K562 (cell line): Measurements from ENCODE around the gene CD82. TPM values are rescaled to one million over a fixed set of nuclear protein-coding genes. Genes with fewer than 3 reads are reported as not detected.

ENCODE experiments used
- ARID2 ChIP-seq: fragments of 450-650 bp; IDR thresholded peaks from 2 replicates; pipeline ENCODE4 v1.6.1; 2017; ENCODE audit warnings: antibody characterized with exemption, mild to moderate bottlenecking
- CTCFL ChIP-seq: IDR thresholded peaks from 2 replicates; pipeline ENCODE4 v1.6.1; 2011; ENCODE audit warnings: borderline replicate concordance, low read depth, mild to moderate bottlenecking, moderate library complexity, low read length; ENCODE audit not compliant: insufficient read depth, poor library complexity, severe bottlenecking
- FOXM1 ChIP-seq, 2 experiments: fragments of 450-650 bp in 1 of 2; sonication (generic) in 1 of 2; formaldehyde crosslinking in 1 of 2; IDR thresholded peaks; 2 replicates each; pipeline versions ENCODE4 v1.6.1 to v1.9.0; 2017 to 2022; ENCODE audit warnings: low read depth in 2 of 2, mild to moderate bottlenecking in 2 of 2, missing genetic modification reagents in 1 of 2, moderate library complexity in 1 of 2
- HINFP ChIP-seq: fragments of 450-650 bp; conservative IDR thresholded peaks from 2 replicates; pipeline ENCODE4 v1.6.1; 2016; ENCODE audit warnings: missing genetic modification characterization, low read depth, mild to moderate bottlenecking, control low read depth, missing compliant biosample characterization
- HNRNPL ChIP-seq: fragments of 200-400 bp; formaldehyde crosslinking; IDR thresholded peaks from 2 replicates; pipeline ENCODE4 v1.6.1; 2017; ENCODE audit warnings: low read depth, mild to moderate bottlenecking, low read length
- ID3 ChIP-seq, 2 experiments: fragments of 250-450 bp in 1 of 2; fragments of 450-650 bp in 1 of 2; sonication (Bioruptor Pico) in 1 of 2; IDR thresholded peaks; 2 replicates each; pipeline versions ENCODE4 v1.6.1 to v1.8.0; 2016 to 2021; ENCODE audit warnings: mild to moderate bottlenecking in 2 of 2, moderate library complexity in 2 of 2, missing compliant biosample characterization in 1 of 2, missing genetic modification characterization in 1 of 2
- JUND ChIP-seq, 2 experiments: IDR thresholded peaks; 2 replicates in 1 of 2; 3 replicates in 1 of 2; pipeline ENCODE4 v1.6.1; 2011; ENCODE audit warnings: borderline replicate concordance in 2 of 2, low read depth in 2 of 2, low read length in 2 of 2, improper control_type of control experiment in 1 of 2, missing biosample characterization in 1 of 2, missing genetic modification characterization in 1 of 2, missing genetic modification reagents in 1 of 2
- MXD1 ChIP-seq: fragments of 250-450 bp; sonication (Bioruptor Pico); IDR thresholded peaks from 2 replicates; pipeline ENCODE4 v1.8.0; 2021; ENCODE audit warnings: borderline replicate concordance, mild to moderate bottlenecking, moderate library complexity; ENCODE audit not compliant: poor library complexity, severe bottlenecking
- NUFIP1 ChIP-seq: fragments of 450-650 bp; IDR thresholded peaks from 2 replicates; pipeline ENCODE4 v1.6.1; 2018; ENCODE audit not compliant: partially characterized antibody
- POLR2A ChIP-seq: fragments of 450-650 bp; conservative IDR thresholded peaks from 2 replicates; pipeline ENCODE4 v1.6.1; 2016
- PRPF4 ChIP-seq: fragments of 200-400 bp; formaldehyde crosslinking; IDR thresholded peaks from one replicate; pipeline ENCODE4 v1.6.1; 2017; ENCODE audit warnings: low read length, low read depth, mild to moderate bottlenecking; ENCODE audit not compliant: insufficient read depth, poor library complexity, severe bottlenecking
- SIN3A ChIP-seq, 2 experiments: fragments of 150-350 bp in 1 of 2; IDR thresholded peaks; 2 replicates each; pipeline ENCODE4 v1.6.1; 2011 to 2016; ENCODE audit warnings: borderline replicate concordance in 2 of 2, low read depth in 2 of 2, low read length in 2 of 2, mild to moderate bottlenecking in 2 of 2, moderate library complexity in 2 of 2; ENCODE audit not compliant: control insufficient read depth in 1 of 2
- SRSF1 ChIP-seq: fragments of 200-400 bp; formaldehyde crosslinking; IDR thresholded peaks from 2 replicates; pipeline ENCODE4 v1.6.1; 2017; ENCODE audit warnings: mild to moderate bottlenecking, low read depth, low read length, moderate library complexity
- TRIM28 ChIP-seq: fragments of 450-650 bp; IDR thresholded peaks from 2 replicates; pipeline ENCODE4 v1.6.1; 2017
- TSC22D4 ChIP-seq: fragments of 450-650 bp; IDR thresholded peaks from 2 replicates; pipeline ENCODE4 v1.6.1; 2016; ENCODE audit warnings: missing genetic modification characterization, missing biosample characterization, control low read depth
- ZBTB34 ChIP-seq: fragments of 250-450 bp; sonication (Bioruptor Pico); IDR thresholded peaks from 2 replicates; pipeline ENCODE4 v1.8.0; 2021; ENCODE audit warnings: mild to moderate bottlenecking, moderate library complexity
- ZNF408 ChIP-seq: fragments of 250-450 bp; sonication (Bioruptor Pico); IDR thresholded peaks from 2 replicates; pipeline ENCODE4 v1.4.0; 2020; ENCODE audit warnings: low read depth, mild to moderate bottlenecking, moderate library complexity
- ZNF668 ChIP-seq: fragments of 250-450 bp; sonication (Bioruptor Pico); IDR thresholded peaks from 2 replicates; pipeline ENCODE4 v1.8.0; 2022; ENCODE audit warnings: mild to moderate bottlenecking, inconsistent platforms
- ZNF696 ChIP-seq: fragments of 250-450 bp; sonication (Bioruptor Pico); conservative IDR thresholded peaks from 2 replicates; pipeline ENCODE4 v1.4.0; 2020; ENCODE audit warnings: mild to moderate bottlenecking, moderate library complexity
- ZNF707 ChIP-seq: fragments of 250-450 bp; sonication (Bioruptor Pico); conservative IDR thresholded peaks from 2 replicates; pipeline ENCODE4 v1.8.0; 2022; ENCODE audit warnings: inconsistent platforms, mild to moderate bottlenecking, moderate library complexity
- polyA plus RNA-seq, 8 experiments: library from polyadenylated mRNA; depleted of rRNA in 4 of 8; stranded (reverse) in 5 of 8; unstranded in 3 of 8; fragments of >200 nt; fragmentation: Nextera tagmentation in 2 of 8; fragmentation: Illumina TruSeq in 1 of 8; extraction: Ambion mirVana in 2 of 8; extraction: Trizol in 1 of 8; gene quantifications; 2 replicates each; pipeline versions ENCODE4 v1.2.1 to v1.2.3, GENCODE V29; 2011 to 2014; ENCODE audit warnings: inconsistent platforms in 1 of 8, missing spikeins in 1 of 8
- total RNA-seq, 7 experiments: library from RNA; depleted of rRNA in 6 of 7; stranded (reverse); fragments of >200 nt in 6 of 7; fragmentation: Illumina TruSeq in 2 of 7; extraction: Trizol in 2 of 7; gene quantifications; 2 replicates each; pipeline versions ENCODE4 v1.2.1 to v1.2.3, GENCODE V29; 2011 to 2021; ENCODE audit warnings: low replicate concordance in 1 of 7

CD82 gene
- total and polyA plus RNA-seq, 9 of the 15 experiments (the other 6 are each of a cell fraction or from before 2014, with no cell fraction given) = 0.27 to 9.4 (median 3.0) TPM

GRCh38 chr11:44530413-44531115, 34.9 kb upstream of the CD82 start (continued):
- TF ChIP-seq POLR2A = peak; percentile 74
- TF ChIP-seq ZNF668 (CRISPR knock-in tag) = no peak
- no peak for TF ChIP-seq MXD1 (CRISPR knock-in tag)
- TF ChIP-seq HINFP (tag) = 0 out of 2 replicates have a peak, but pooled peaks have one; percentile 38
- TF ChIP-seq SIN3A (IDR thresholded peaks at IDR 0.05; ENCODE audit: borderline replicate concordance in 2 of 2, control insufficient read depth in 1 of 2, low read depth in 2 of 2, low read length in 2 of 2) = no peak
- TF ChIP-seq ZNF707 = no peak
- TF ChIP-seq ZNF696 (CRISPR knock-in tag) = no peak
- no peak for TF ChIP-seq ID3 (CRISPR knock-in tag; IDR thresholded peaks at IDR 0.05)
- peak; percentile 94 for TF ChIP-seq ID3 (tag; IDR thresholded peaks at IDR 0.05)
- no peak; the same call in 1 of the 2 replicates for TF ChIP-seq HNRNPL
- no peak for TF ChIP-seq ARID2
- no peak for TF ChIP-seq TRIM28
- TF ChIP-seq NUFIP1 = no peak
- no peak for TF ChIP-seq CTCFL
- TF ChIP-seq SRSF1 = no peak
- TF ChIP-seq ZBTB34 = peak; percentile 52; the same call in 1 of the 2 replicates
- peak; percentile 93 for TF ChIP-seq JUND (IDR thresholded peaks at IDR 0.05; ENCODE audit: borderline replicate concordance, low read depth, low read length)
- TF ChIP-seq JUND (tag; IDR thresholded peaks at IDR 0.05; ENCODE audit: borderline replicate concordance, low read depth, low read length) = peak; percentile 71; the same call in 1 of the 3 replicates
- TF ChIP-seq FOXM1 (IDR thresholded peaks at IDR 0.05; ENCODE audit: low read depth) = no peak
- TF ChIP-seq FOXM1 (CRISPR knock-in tag; IDR thresholded peaks at IDR 0.05; ENCODE audit: low read depth) = no peak
- TF ChIP-seq ZNF408 (CRISPR knock-in tag) = no peak
- no peak for TF ChIP-seq PRPF4
- no peak for TF ChIP-seq TSC22D4 (tag)
